OCI-LY7 (cell line): Measurements from ENCODE around the gene FBLL1. TPM values are rescaled to one million over a fixed set of nuclear protein-coding genes. Genes with fewer than 3 reads are reported as not detected.
A peak's percentile ranks its signal among the peaks of the same experiment; 100 is the strongest.

ENCODE experiments used
- BruUV-seq: library from RNA; stranded (reverse); fragments of 400-500 nt; replicated peaks from 2 replicates; lab custom pipeline; 2021; lab: Mats Ljungman, UMichigan
- CTCF ChIA-PET: fragments of 300-600 bp; sonication (Branson Sonifier 250); formaldehyde crosslinking; loops from one replicate; lab custom pipeline; 2022; ENCODE audit warnings: antibody characterized with exemption; ENCODE audit not compliant: unreplicated experiment; lab: Charles Lee
- POLR2A ChIA-PET: fragments of 300-600 bp; sonication (Branson Sonifier 250); formaldehyde crosslinking; loops from one replicate; lab custom pipeline; 2022; ENCODE audit warnings: antibody characterized with exemption; lab: Charles Lee
- DNase-seq: peaks from one replicate; pipeline ENCODE4 v3.0.0-alpha.2; 2015; ENCODE audit warnings: low spot score
- H2AFZ ChIP-seq: fragments of 200-600 bp; sonication (generic), shearing (Covaris generic); 2 replicates; pipeline ENCODE4 v1.6.1; 2014; ENCODE audit warnings: mild to moderate bottlenecking, antibody characterized with exemption, low read length, moderate library complexity
- H3K27ac ChIP-seq: fragments of 200-600 bp; sonication (generic); 2 replicates; pipeline ENCODE4 v1.5.1; 2014; ENCODE audit warnings: mixed run types, low read depth, mild to moderate bottlenecking, moderate library complexity, low read length, inconsistent platforms; ENCODE audit not compliant: poor library complexity, severe bottlenecking
- H3K36me3 ChIP-seq: fragments of 200-600 bp; sonication (generic); 2 replicates; pipeline ENCODE4 v1.6.1; 2014; ENCODE audit warnings: mild to moderate bottlenecking, antibody characterized with exemption, low read length, moderate library complexity, mixed read lengths; ENCODE audit not compliant: insufficient read depth
- H3K4me1 ChIP-seq: fragments of 200-600 bp; sonication (generic); 2 replicates; pipeline ENCODE4 v1.5.1; 2014; ENCODE audit warnings: mild to moderate bottlenecking, low read length; ENCODE audit not compliant: insufficient read depth, poor library complexity, severe bottlenecking
- H3K4me2 ChIP-seq: fragments of 200-600 bp; sonication (generic); 2 replicates; pipeline ENCODE4 v1.6.1; 2014; ENCODE audit warnings: mild to moderate bottlenecking, low read length
- H3K4me3 ChIP-seq: fragments of 200-600 bp; sonication (generic); 2 replicates; pipeline ENCODE4 v1.5.1; 2014; ENCODE audit warnings: mild to moderate bottlenecking, low read depth, low read length; ENCODE audit not compliant: poor library complexity, severe bottlenecking
- H3K79me2 ChIP-seq: fragments of 200-600 bp; sonication (generic); 2 replicates; pipeline ENCODE4 v1.6.1; 2016; ENCODE audit warnings: low read depth, mild to moderate bottlenecking, low read length, moderate library complexity, mixed read lengths; ENCODE audit not compliant: insufficient read depth
- H3K9me2 ChIP-seq: fragments of 200-600 bp; sonication (generic); 2 replicates; pipeline ENCODE4 v1.6.1; 2016; ENCODE audit warnings: mild to moderate bottlenecking, low read length, mixed read lengths; ENCODE audit not compliant: insufficient read depth
- H3K9me3 ChIP-seq: fragments of 200-600 bp; sonication (generic); 2 replicates; pipeline ENCODE4 v1.6.1; 2014; ENCODE audit warnings: mild to moderate bottlenecking, mixed run types, low read length, mixed read lengths
- H4K20me1 ChIP-seq: fragments of 200-600 bp; sonication (generic); 2 replicates; pipeline ENCODE4 v1.6.1; 2014; ENCODE audit warnings: mild to moderate bottlenecking, antibody characterized with exemption, low read length, moderate library complexity, mixed read lengths; ENCODE audit not compliant: insufficient read depth
- EZH2phosphoT487 ChIP-seq: fragments of 200-600 bp; sonication (generic); IDR thresholded peaks from 2 replicates; pipeline ENCODE4 v1.6.1; 2018; ENCODE audit warnings: low read depth, borderline replicate concordance, mild to moderate bottlenecking, mixed run types, antibody characterized with exemption, low read length, moderate library complexity, mixed read lengths
- intact Hi-C: fragments of 100-400 bp; cut with micrococcal nuclease; formaldehyde crosslinking; loops from one replicate; pipeline ENCODE4 v1.10.0; 2022; ENCODE audit not compliant: unreplicated experiment
- total RNA-seq, 2 experiments: library from RNA; depleted of rRNA in 1 of 2; stranded (reverse); fragments of >200 nt in 1 of 2; shearing (Covaris generic) in 1 of 2; gene quantifications; 2 replicates each; pipeline ENCODE4 v1.2.3, GENCODE V29; 2014 to 2022
- TF ChIP-seq, protein P1 (sequence below): fragments of 200-600 bp; sonication (generic); conservative IDR thresholded peaks from 2 replicates; pipeline ENCODE4 v1.5.1; 2014; ENCODE audit warnings: mild to moderate bottlenecking, antibody characterized with exemption, low read length, moderate library complexity, mixed read lengths

FBLL1 gene
- total RNA-seq, 2 experiments from 2014 or later: not detected

GRCh38 chr5:168575391-168576372, 46.6 kb downstream of the FBLL1 start:
- Histone ChIP-seq H2AFZ (no peak overlapping the region), H3K4me3 (peak overlapping the region; percentile 13), H3K79me2 (peaks cover 79% of the 10 kb centered on the region), H3K4me2 (peak overlapping the region; percentile 46), H3K4me1 (peaks cover 26% of the 10 kb centered on the region), H3K9me3 (peaks cover 13% of the 10 kb centered on the region; the same call in 1 of the 2 replicates), H3K9me2 (no peaks in the 10 kb centered on the region), H3K27ac (no peak overlapping the region), H3K36me3 (peaks cover 52% of the 10 kb centered on the region), H4K20me1 (peaks cover 28% of the 10 kb centered on the region)
- ChIA-PET CTCF (no interaction called here), POLR2A (interaction anchor here (0.6 to 0.9 kb wide), 4 partner anchors 21 to 81 kb away, joined by 3 to 5 read pairs (median 3); no protein-coding TSS in a partner anchor)
- intact Hi-C loops: loop anchor here (10.0 kb wide), 1 partner anchor 1009 kb away; the partner anchor contains the start of gene SPDL1
- no peak for TF ChIP-seq EZH2phosphoT487
- TF ChIP-seq, protein P1, sequence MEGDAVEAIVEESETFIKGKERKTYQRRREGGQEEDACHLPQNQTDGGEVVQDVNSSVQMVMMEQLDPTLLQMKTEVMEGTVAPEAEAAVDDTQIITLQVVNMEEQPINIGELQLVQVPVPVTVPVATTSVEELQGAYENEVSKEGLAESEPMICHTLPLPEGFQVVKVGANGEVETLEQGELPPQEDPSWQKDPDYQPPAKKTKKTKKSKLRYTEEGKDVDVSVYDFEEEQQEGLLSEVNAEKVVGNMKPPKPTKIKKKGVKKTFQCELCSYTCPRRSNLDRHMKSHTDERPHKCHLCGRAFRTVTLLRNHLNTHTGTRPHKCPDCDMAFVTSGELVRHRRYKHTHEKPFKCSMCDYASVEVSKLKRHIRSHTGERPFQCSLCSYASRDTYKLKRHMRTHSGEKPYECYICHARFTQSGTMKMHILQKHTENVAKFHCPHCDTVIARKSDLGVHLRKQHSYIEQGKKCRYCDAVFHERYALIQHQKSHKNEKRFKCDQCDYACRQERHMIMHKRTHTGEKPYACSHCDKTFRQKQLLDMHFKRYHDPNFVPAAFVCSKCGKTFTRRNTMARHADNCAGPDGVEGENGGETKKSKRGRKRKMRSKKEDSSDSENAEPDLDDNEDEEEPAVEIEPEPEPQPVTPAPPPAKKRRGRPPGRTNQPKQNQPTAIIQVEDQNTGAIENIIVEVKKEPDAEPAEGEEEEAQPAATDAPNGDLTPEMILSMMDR: no peak
- no peak for DNase-seq
- no TSS peak for BruUV-seq

DNA sequence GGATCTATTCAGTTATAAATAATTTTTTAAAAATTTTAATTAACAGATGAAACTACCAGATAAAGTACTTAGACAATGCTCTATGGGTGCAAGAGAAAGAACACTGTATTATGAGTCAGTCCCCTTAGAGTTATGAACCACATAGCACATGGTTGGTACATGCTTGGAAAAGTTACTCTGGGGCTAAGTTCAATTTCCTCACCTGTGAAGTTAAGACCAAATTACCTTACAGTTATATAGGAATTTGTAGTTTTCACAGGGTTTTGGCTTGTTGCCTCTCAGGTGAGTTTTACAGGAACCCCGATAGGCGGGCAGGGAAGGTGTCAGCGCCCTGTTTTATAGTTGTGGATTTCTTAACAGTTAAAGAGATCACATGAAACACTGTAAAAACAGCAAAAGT, 48.9 kb downstream of the FBLL1 start:
- ChIA-PET POLR2A (no interaction called here), CTCF (no interaction called here)
- Histone ChIP-seq H3K36me3 (peaks cover 40% of the 10 kb centered on the region), H3K9me3 (peaks cover 13% of the 10 kb centered on the region; the same call in 1 of the 2 replicates), H3K79me2 (peaks cover 56% of the 10 kb centered on the region), H3K4me3 (peak overlapping the region; percentile 98), H3K9me2 (no peaks in the 10 kb centered on the region), H4K20me1 (peaks cover 28% of the 10 kb centered on the region), H3K4me1 (peaks cover 26% of the 10 kb centered on the region), H2AFZ (no peak overlapping the region), H3K4me2 (peak overlapping the region; percentile 99), H3K27ac (no peak overlapping the region)
- BruUV-seq: no TSS peak
- DNase-seq: peak; percentile 5
- intact Hi-C loops: loop anchor here (2.0 to 10.0 kb wide), 2 partner anchors 91 to 1007 kb away; partner anchors contain the start of genes RARS1 and SPDL1
- TF ChIP-seq, protein P1: no peak
- no peak for TF ChIP-seq EZH2phosphoT487
